ENCODE results near the gene SYNE2. TPM values are rescaled to one million over a fixed set of nuclear protein-coding genes. Genes with fewer than 3 reads are reported as not detected.

SYNE2 gene
- total and polyA plus RNA-seq, 10 of the 15 experiments (the other 5 are each of a cell fraction or from before 2014, with no cell fraction given): 2.1 to 52.7 (median 38.1) TPM

- CTCF ChIA-PET: interaction anchor here (1.3 to 1.8 kb wide), 2 partner anchors 11 to 92 kb away, joined by 3 to 4 read pairs; no protein-coding TSS in a partner anchor
Observed at GRCh38 chr14:63892265-63892664, 39.5 kb downstream of the SYNE2 start.

More at GRCh38 chr14:63892265-63892664, 39.5 kb downstream of the SYNE2 start:
- no peak overlapping the region for H3K9ac ChIP-seq (ENCODE audit: control insufficient read depth, insufficient read depth, low read length)
- H3K4me1 ChIP-seq (ENCODE audit: control insufficient read depth, insufficient read depth, low read length): peaks cover 14% of the 10 kb centered on the region
- H3K79me2 ChIP-seq (ENCODE audit: control insufficient read depth, insufficient read depth, low read length): peaks cover 39% of the 10 kb centered on the region
- RAD21 ChIA-PET (ENCODE audit: unreplicated experiment): interaction anchor here (0.8 to 1.4 kb wide), 2 partner anchors 16 to 343 kb away, joined by 3 read pairs; no protein-coding TSS in a partner anchor
- WGBS (ENCODE audit: insufficient coverage, insufficient replicate concordance, low lambda C conversion rate, missing lambda C conversion rate): 50% methylated on average over 2 of the region's 2 CpGs
- FAIRE-seq (no peak), DNase-seq (ENCODE audit: low read depth, low spot score) (no peak), ATAC-seq (no peak)
- BruUV-seq (replicated peaks): no TSS peak
- H2AFZ ChIP-seq (ENCODE audit: control insufficient read depth, low read depth, low read length): no peak overlapping the region
- H3K36me3 ChIP-seq (ENCODE audit: control insufficient read depth in 2 of 2, insufficient read depth in 2 of 2, low read length in 1 of 2): no peaks in the 10 kb centered on the region
- TF ChIP-seq TAF1 (IDR thresholded peaks at IDR 0.05; ENCODE audit: borderline replicate concordance, low read depth, low read length) (no peak), RB1 (IDR thresholded peaks at IDR 0.05; ENCODE audit: borderline replicate concordance) (no peak), USF1 (IDR thresholded peaks at IDR 0.05; ENCODE audit: borderline replicate concordance, extremely low read length, insufficient read depth, low read depth, low read length) (no peak), NKRF (conservative IDR thresholded peaks at IDR 0.05) (no peak)
- SMC1A ChIA-PET (ENCODE audit: uncharacterized antibody, unreplicated experiment): interaction anchor here (1.0 to 1.5 kb wide), 2 partner anchors 16 to 28 kb away, joined by 3 to 4 read pairs; no protein-coding TSS in a partner anchor
- H3K27me3 ChIP-seq (replicated peaks in 1 of 2; ENCODE audit: control insufficient read depth in 2 of 2, insufficient read depth in 2 of 2, low read length in 1 of 2): no peaks in the 10 kb centered on the region
- H4K20me1 ChIP-seq (ENCODE audit: control insufficient read depth, insufficient read depth): no peaks in the 10 kb centered on the region
- in situ Hi-C loops (cut with MboI): no loop called here
- no peak overlapping the region for H3K27ac ChIP-seq (ENCODE audit: control insufficient read depth, insufficient read depth)
- no peaks in the 10 kb centered on the region for H3K9me3 ChIP-seq (replicated peaks; ENCODE audit: control insufficient read depth, insufficient read depth, low read length)
- POLR2A ChIA-PET: no interaction called here
- no peak overlapping the region for H3K4me2 ChIP-seq (ENCODE audit: control insufficient read depth, insufficient read depth)
- H3K4me3 ChIP-seq: no peak overlapping the region
- intact Hi-C loops (cut with micrococcal nuclease; ENCODE audit: unreplicated experiment): no loop called here
